ENCODE data around the gene LRRC7. TPM values are rescaled to one million over a fixed set of nuclear protein-coding genes. Genes with fewer than 3 reads are reported as not detected.

LRRC7 gene
- total RNA-seq, 2 experiments from 2014 or later: 0.14 to 0.20 TPM

GRCh38 chr1:69976896-69977295, 409.2 kb downstream of the LRRC7 start:
- Histone ChIP-seq H3K4me3 (ENCODE audit: low read length) (no peak overlapping the region), H3K9me3 (ENCODE audit: control insufficient read depth in 1 of 2, insufficient read depth in 1 of 2, low read length in 2 of 2) (no peaks in the 10 kb centered on the region), H3K27me3 (ENCODE audit: control insufficient read depth in 1 of 2, insufficient read depth in 2 of 2, low read length in 2 of 2) (no peaks in the 10 kb centered on the region), H3K36me3 (ENCODE audit: insufficient read depth, low read length) (no peaks in the 10 kb centered on the region), H3K4me1 (ENCODE audit: insufficient read depth, low read length) (no peaks in the 10 kb centered on the region), H3K27ac (ENCODE audit: low read depth in 1 of 2, low read length in 2 of 2) (no peak overlapping the region)
- Mint-ChIP-seq H3K27me3 (no peaks in the 10 kb centered on the region), H3K27ac (no peak overlapping the region), H3K36me3 (ENCODE audit: low read depth) (no peaks in the 10 kb centered on the region), H3K4me1 (ENCODE audit: low read depth) (no peaks in the 10 kb centered on the region), H3K9me3 (peaks cover 7% of the 10 kb centered on the region), H3K4me3 (no peak overlapping the region)
- DNase-seq (no peak), ATAC-seq (ENCODE audit: poor library complexity) (no peak)
- no peak for TF ChIP-seq CTCF (IDR thresholded peaks at IDR 0.05)
- ChIA-PET POLR2A (no interaction called here), CTCF (no interaction called here)
- intact Hi-C loops (cut with DNase I, micrococcal nuclease): no loop called here

- Histone ChIP-seq H3K27ac (ENCODE audit: low read depth in 1 of 2, low read length in 2 of 2) (no peak overlapping the region), H3K9me3 (ENCODE audit: control insufficient read depth in 1 of 2, insufficient read depth in 1 of 2, low read length in 2 of 2) (peaks cover 0 to 4% of the 10 kb centered on the region in 2 experiments), H3K36me3 (ENCODE audit: insufficient read depth, low read length) (no peaks in the 10 kb centered on the region), H3K4me3 (ENCODE audit: low read length) (no peak overlapping the region), H3K4me1 (ENCODE audit: insufficient read depth, low read length) (no peaks in the 10 kb centered on the region), H3K27me3 (ENCODE audit: control insufficient read depth in 1 of 2, insufficient read depth in 2 of 2, low read length in 2 of 2) (no peaks in the 10 kb centered on the region)
- intact Hi-C loops (cut with DNase I, micrococcal nuclease): no loop called here
- ChIA-PET CTCF (no interaction called here), POLR2A (no interaction called here)
- ATAC-seq (ENCODE audit: poor library complexity): no peak
- no peak overlapping the region for H3K4me3 Mint-ChIP-seq
- H3K27me3 Mint-ChIP-seq: no peaks in the 10 kb centered on the region
- peaks cover 2% of the 10 kb centered on the region for H3K9me3 Mint-ChIP-seq
- H3K27ac Mint-ChIP-seq: no peak overlapping the region
- no peak for DNase-seq
- no peak for TF ChIP-seq CTCF (IDR thresholded peaks at IDR 0.05)
- H3K36me3 Mint-ChIP-seq (ENCODE audit: low read depth): no peaks in the 10 kb centered on the region
- no peaks in the 10 kb centered on the region for H3K4me1 Mint-ChIP-seq (ENCODE audit: low read depth)
Observed at GRCh38 chr1:69982992-69983391, 415.3 kb downstream of the LRRC7 start.

- Histone ChIP-seq H3K9me3 (ENCODE audit: control insufficient read depth in 1 of 2, insufficient read depth in 1 of 2, low read length in 2 of 2) (peaks cover 0 to 4% of the 10 kb centered on the region in 2 experiments), H3K27me3 (ENCODE audit: control insufficient read depth in 1 of 2, insufficient read depth in 2 of 2, low read length in 2 of 2) (no peaks in the 10 kb centered on the region), H3K27ac (ENCODE audit: low read depth in 1 of 2, low read length in 2 of 2) (no peak overlapping the region), H3K4me3 (ENCODE audit: low read length) (no peak overlapping the region), H3K36me3 (ENCODE audit: insufficient read depth, low read length) (no peaks in the 10 kb centered on the region), H3K4me1 (ENCODE audit: insufficient read depth, low read length) (no peaks in the 10 kb centered on the region)
- ATAC-seq (ENCODE audit: poor library complexity) (no peak), DNase-seq (no peak)
- TF ChIP-seq CTCF (IDR thresholded peaks at IDR 0.05): no peak
- no peaks in the 10 kb centered on the region for H3K27me3 Mint-ChIP-seq
- ChIA-PET POLR2A (no interaction called here), CTCF (no interaction called here)
- intact Hi-C loops (cut with DNase I, micrococcal nuclease): no loop called here
- no peak overlapping the region for H3K27ac Mint-ChIP-seq
- H3K4me3 Mint-ChIP-seq: no peak overlapping the region
- no peaks in the 10 kb centered on the region for H3K36me3 Mint-ChIP-seq (ENCODE audit: low read depth)
- H3K4me1 Mint-ChIP-seq (ENCODE audit: low read depth): no peaks in the 10 kb centered on the region
- H3K9me3 Mint-ChIP-seq: peaks cover 2% of the 10 kb centered on the region
Observed at GRCh38 chr1:69985376-69985775, 417.7 kb downstream of the LRRC7 start.

Measured in CD4-positive, alpha-beta T cell (primary cell).